ENCODE results near the gene ADM5.

Gene ADM5

GRCh38 chr19:49680421-49681351 lies 8.7 kb upstream of the ADM5 start:
- DNase-seq (ENCODE audit: low read depth), result peak; percentile 91

- no peak for DNase-seq (ENCODE audit: low read depth)
Observed at GRCh38 chr19:49681830-49682229, 7.6 kb upstream of the ADM5 start.

GRCh38 chr19:49682274-49682673 lies 7.1 kb upstream of the ADM5 start:
- DNase-seq (ENCODE audit: low read depth), result no peak

GRCh38 chr19:49683814-49684250 lies 5.6 kb upstream of the ADM5 start:
- DNase-seq (ENCODE audit: low read depth), result no peak

- DNase-seq (ENCODE audit: low read depth), result no peak
Observed at GRCh38 chr19:49684251-49684982, 5.0 kb upstream of the ADM5 start.

- no peak for DNase-seq (ENCODE audit: low read depth)
Observed at GRCh38 chr19:49684983-49685553, 4.3 kb upstream of the ADM5 start.

- DNase-seq (ENCODE audit: low read depth), result no peak
Observed at GRCh38 chr19:49685845-49686332, 3.5 kb upstream of the ADM5 start.

GRCh38 chr19:49686503-49687088 lies 2.8 kb upstream of the ADM5 start:
- DNase-seq (ENCODE audit: low read depth), result no peak

GRCh38 chr19:49687150-49687549 lies 2.2 kb upstream of the ADM5 start:
- no peak for DNase-seq (ENCODE audit: low read depth)

- DNase-seq (ENCODE audit: low read depth), result no peak
Observed at GRCh38 chr19:49687566-49688316, 1.7 kb upstream of the ADM5 start.

GRCh38 chr19:49688531-49689132 lies 762 bp upstream of the ADM5 start:
- no peak for DNase-seq (ENCODE audit: low read depth)

GRCh38 chr19:49690079-49690655 lies 773 bp downstream of the ADM5 start:
- DNase-seq (ENCODE audit: low read depth), result no peak

GRCh38 chr19:49690656-49691242 lies 1.4 kb downstream of the ADM5 start, which contains the start of gene CPT1C:
TSS of gene CPT1C (plus strand) at chr19:49691116. CDS start at chr19:49692253, 1,137 bp downstream.
- DNase-seq (ENCODE audit: low read depth), result peak; percentile 30

GRCh38 chr19:49691243-49692146 lies 2.1 kb downstream of the ADM5 start:
- no peak for DNase-seq (ENCODE audit: low read depth)

- DNase-seq (ENCODE audit: low read depth), result no peak
Observed at GRCh38 chr19:49692147-49692506, 2.7 kb downstream of the ADM5 start.

GRCh38 chr19:49696115-49696514 lies 6.7 kb downstream of the ADM5 start:
- DNase-seq (ENCODE audit: low read depth), result no peak

- DNase-seq (ENCODE audit: low read depth), result no peak
Observed at GRCh38 chr19:49696865-49697264, 7.5 kb downstream of the ADM5 start.

- no peak for DNase-seq (ENCODE audit: low read depth)
Observed at GRCh38 chr19:49699364-49699763, 10.0 kb downstream of the ADM5 start.

GRCh38 chr19:49700563-49700962 lies 11.2 kb downstream of the ADM5 start:
- DNase-seq (ENCODE audit: low read depth), result no peak
